ENCODE results near the gene RCBTB2.
"Not testable (repeated sequence)": the region's sequence is repeated elsewhere in the genome, so short reads cannot be mapped to it uniquely, and the experiment has no call there.

RCBTB2 gene

DNA sequence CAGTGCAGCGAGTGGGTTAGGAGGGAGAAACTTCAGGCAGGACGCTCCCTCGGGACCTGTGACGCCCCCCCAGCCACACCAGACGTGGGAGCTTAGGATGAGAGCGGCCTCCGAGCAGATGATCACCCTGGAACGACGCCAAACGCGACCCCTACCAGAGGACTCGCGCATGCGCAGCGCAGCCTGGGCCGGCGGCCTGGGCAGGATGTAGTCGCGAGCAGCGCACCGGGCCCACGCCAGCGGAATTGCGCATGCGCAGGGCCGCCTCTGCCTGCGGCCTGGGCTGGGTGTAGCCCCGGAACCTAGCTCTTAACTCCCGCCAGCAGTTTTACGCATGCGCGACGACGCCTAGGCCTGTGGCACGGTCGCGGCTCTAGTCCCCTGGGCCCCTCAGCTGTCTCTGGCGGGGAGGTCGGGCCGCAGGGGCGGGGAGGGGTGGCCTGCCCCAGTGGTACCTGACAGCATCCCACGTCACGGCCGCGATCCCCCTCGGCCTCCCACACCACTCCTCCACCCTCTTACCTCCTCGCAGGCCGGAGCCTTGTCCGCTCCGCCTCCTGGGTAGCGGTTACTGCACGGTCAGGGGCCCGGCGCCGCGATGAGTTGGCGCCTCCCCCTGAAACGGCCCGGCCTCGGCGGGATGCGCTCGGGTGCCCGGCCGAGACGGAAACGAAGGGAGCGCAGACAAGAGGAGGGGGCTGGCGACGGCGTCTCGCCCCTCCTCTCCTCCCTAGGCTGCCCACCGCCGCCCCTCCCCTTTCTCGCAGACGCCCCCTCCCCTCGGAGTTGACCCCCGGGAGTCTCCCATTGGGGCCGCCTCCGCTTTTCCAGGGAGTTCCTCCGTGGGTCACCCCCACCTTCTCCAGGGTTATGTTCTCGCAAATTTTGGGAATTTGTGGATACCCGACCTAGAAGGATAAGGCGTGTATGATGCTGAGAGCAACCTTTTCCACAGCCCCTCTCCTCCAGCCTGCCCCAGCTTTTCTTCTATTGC, at the start of gene RCBTB2:
Gene RCBTB2, minus strand, starts transcription at position 575 of the 994 bp plus-strand sequence. CDS start 11,141 bp downstream, outside the sequence.
- DNase-seq = peak; percentile 95
- in situ Hi-C loops (cut with HindIII; ENCODE audit: low pct_ligation_motif_present, low pct_unique_long_range_greater_than_20kb, low sequenced_read_pairs) = no loop called here

DNA sequence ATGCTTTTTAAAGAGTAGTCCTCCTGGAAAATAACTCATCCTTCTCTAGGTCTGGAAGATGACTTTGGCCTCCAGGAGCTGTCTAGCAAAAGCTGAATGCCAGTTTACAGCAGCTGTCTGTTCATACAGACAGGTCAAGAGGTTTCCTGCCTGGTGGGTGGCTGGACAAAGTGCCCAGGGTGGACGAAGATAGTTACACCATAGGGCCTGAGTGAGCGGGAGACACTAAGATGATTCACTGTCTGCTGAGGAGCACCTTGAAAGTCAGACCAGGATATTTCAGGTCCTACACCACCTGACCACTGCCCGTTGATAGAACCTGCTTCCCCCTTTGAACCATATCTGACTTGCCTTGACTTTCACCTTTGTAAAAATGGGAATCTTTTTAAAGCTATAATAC, 49.2 kb upstream of the RCBTB2 start:
- in situ Hi-C loops (cut with HindIII; ENCODE audit: low pct_ligation_motif_present, low pct_unique_long_range_greater_than_20kb, low sequenced_read_pairs) = no loop called here
- DNase-seq = no peak

DNA sequence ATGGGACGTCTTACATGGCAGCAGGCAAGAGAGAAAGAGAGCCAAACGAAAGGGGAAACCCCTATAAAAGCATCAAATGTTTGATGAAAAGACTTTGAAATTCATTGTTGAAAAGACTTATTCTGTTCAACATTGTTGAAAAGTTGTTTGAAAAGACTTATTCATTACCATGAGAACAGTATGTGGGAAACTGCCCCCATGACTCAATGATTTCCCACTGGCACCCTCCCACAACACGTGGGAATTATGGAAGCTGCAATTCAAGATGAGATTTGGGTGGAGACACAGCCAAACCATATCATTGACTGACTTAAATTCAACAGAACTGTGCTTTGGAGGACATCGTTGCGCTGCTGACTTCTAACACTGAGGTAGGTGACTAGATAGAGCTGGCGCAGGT, 48.0 kb upstream of the RCBTB2 start:
- in situ Hi-C loops (cut with HindIII; ENCODE audit: low pct_ligation_motif_present, low pct_unique_long_range_greater_than_20kb, low sequenced_read_pairs) = no loop called here
- DNase-seq = no peak

DNA sequence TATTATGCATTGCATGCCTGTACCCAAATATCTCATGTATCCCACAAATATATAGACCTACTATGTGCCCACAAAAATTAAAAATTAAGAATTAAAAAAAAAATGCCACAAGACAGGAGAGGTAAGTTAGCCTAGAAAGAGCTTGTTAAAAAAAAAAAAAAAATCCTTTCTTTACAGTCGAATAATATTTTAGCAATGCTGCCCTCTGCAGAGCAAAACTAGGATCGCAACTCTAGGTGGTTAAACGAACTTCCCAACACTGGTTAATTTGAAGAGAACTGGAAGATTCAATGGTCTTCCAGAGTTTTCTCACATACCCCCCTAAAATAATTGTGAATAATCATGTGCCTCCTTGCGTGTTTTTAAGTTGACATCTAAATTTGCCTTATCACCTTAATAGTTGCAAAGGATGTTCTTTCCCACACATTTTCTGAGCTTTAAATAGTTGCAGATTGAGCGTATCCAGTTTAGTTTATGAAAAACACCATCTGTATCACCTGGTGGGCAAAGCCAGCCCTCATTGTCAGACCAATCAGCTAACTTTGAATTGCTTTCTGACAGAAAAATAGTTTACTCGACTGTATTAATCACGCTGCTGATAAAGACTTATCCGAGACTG, 47.4 kb upstream of the RCBTB2 start:
- DNase-seq = peak; percentile 69
- in situ Hi-C loops (cut with HindIII; ENCODE audit: low pct_ligation_motif_present, low pct_unique_long_range_greater_than_20kb, low sequenced_read_pairs) = no loop called here

DNA sequence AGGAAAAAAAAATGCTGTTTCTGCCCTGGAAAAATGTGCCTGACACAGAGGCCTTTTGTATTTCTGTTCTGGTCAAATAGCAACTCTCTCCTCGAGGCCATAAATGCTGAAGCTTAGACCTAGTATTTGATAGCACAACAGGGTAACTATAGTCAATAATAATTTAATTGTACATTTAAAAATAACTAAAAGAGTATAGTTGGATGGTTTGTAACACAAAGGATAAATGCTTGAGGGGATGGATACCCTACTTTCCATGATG, 47.0 kb upstream of the RCBTB2 start:
- DNase-seq; in situ Hi-C loops (cut with HindIII; ENCODE audit: low pct_ligation_motif_present, low pct_unique_long_range_greater_than_20kb, low sequenced_read_pairs): not testable (repeated sequence)

DNA sequence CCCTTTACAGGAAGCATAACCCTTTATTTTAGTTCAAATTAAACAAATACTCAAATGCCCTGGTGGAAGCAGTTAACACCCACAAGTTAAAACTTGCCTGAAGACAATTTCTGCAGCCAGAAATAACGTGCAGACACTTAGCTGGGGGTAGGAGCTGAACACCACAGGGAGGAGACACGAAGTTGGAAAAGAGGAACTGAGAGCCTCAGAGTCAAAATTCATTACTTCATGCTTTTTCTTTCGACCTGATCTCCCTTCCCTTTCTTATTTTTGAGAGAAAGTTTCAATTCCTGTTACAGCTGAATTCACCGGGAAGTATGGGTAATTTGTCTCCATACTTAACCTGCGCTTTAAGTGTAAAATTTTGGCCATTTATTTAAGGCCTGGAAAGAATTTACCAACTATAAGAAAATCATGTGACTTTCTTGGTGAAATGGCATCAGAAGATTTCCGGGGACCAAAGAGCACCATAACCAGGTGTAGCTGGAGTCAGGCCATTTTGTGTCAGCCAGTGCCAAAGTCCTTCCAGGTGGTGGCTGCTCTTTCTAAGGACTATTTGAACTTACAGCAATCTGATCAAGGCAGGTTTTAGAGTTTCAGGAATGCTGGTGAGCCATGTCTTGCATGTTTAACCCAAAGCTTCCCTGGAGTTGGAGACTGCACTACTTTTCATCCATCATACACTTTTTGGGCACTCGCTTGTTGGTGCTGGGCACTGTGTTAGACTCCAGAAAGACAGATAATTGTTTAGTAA, 46.5 kb upstream of the RCBTB2 start:
- no peak for DNase-seq
- in situ Hi-C loops (cut with HindIII; ENCODE audit: low pct_ligation_motif_present, low pct_unique_long_range_greater_than_20kb, low sequenced_read_pairs) = no loop called here

DNA sequence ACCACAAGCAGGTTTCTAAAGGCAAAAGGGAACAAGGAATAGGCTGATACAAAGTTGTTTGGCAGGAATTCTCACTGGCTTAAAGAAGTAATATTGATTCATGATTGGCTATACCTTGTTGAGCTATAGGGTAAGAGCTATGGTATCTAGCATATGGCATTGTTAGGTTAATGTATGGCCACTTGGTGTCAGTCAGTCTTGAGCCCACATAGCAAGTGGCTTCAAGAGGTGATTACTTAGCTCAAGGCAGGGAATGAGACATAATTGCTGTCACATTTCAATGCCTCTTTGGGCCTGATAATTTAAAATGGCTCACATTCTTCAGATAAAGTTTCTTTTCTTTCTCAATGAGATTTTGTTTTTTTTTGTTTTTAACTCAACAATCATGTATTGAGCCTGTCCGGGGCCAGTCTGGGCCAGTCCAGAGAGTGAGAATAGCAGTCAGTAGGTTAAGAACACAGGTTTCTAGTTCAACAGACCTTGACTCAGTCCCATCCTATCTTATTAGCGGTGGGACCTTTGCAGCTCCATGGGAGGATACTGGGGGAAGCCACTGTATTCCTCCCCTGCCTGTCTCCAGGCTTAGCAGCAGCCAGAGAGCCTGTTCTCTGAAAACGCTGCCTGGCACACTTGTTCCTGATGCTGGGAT, 45.8 kb upstream of the RCBTB2 start:
- DNase-seq = no peak
- in situ Hi-C loops (cut with HindIII; ENCODE audit: low pct_ligation_motif_present, low pct_unique_long_range_greater_than_20kb, low sequenced_read_pairs) = no loop called here

DNA sequence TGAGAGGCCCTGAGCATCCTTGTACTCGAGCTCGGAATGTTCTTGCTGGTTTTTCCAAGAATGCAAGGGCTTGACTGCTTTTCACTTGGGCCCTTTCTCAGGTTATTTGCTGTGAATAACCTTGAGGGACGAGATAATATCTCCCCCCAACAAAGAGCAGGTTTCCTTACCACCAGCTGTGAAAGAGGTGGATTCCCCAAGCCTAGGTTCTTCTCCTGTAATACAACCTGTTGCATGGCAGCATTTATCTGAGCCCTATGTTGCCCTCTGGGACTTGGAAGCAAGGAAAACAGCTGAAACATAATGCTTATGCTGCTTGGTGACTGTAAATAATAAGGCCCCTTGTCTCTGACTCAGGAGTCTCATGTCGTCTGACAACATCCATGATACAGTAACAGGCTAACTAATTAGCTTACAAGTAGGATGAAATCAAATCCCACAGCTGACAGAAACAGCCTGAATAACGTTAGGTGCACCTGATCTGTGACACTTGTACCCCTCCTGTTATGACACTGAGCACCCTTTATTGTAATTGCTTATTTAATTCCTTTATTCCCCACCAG, 43.6 kb upstream of the RCBTB2 start:
- no peak for DNase-seq

DNA sequence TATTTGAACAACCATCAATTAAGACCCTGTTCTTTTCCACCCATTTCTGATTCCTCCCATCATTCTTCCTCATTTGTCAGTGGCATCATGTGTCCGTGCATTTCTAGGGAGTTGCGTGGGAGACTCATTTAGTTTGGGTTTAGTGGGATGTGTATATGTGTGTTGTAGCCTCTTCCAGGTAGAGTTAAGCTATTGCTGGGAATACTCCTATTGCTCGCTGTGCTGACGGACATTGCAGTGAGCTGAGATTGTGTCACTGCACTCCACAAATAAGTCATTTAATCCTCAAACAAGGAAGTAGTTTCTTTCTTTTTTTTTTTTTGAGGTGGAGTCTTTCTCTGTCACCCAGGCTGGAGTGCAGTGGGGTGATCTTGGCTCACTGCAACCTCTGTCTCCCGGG, 42.2 kb upstream of the RCBTB2 start:
- in situ Hi-C loops (cut with HindIII; ENCODE audit: low pct_ligation_motif_present, low pct_unique_long_range_greater_than_20kb, low sequenced_read_pairs) = no loop called here
- no peak for DNase-seq

More for the DNA sequence above, 43.6 kb upstream of the RCBTB2 start:
- in situ Hi-C loops (cut with HindIII; ENCODE audit: low pct_ligation_motif_present, low pct_unique_long_range_greater_than_20kb, low sequenced_read_pairs) = no loop called here

DNA sequence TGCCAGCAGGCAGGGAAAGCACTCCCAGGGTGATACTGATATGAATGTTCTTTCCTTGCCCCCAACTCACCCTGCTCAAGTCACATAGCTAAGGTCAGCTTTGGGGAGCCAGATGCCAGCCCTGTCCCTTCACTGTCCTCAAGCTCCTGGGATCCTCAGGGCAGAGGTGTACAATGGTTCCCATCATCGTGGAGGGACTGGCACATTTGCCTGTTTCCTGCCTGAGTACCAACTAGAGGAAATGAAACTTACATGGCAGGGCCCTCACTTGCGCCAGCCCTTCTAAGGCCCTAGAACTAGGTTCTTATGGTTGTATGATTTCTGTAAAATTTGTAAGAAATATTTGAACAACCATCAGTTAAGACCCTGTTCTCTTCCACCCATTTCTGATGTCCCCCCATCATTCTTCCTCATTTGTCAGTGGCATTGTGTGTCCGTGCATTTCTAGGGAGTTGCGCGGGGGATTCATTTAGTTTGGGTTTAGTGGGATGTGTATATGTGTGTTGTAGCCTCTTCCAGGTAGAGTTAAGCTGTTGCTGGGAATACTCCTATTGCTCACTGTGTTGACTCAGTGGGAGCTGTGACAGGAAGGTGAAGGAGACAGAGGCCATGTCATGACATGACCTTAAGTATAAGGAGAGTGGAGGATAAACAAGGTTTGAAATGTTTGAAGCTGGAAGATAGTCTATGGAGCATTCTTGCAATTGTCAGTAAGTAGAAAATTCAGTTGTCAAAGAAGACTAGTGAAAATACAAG, 41.3 kb upstream of the RCBTB2 start:
- in situ Hi-C loops (cut with HindIII; ENCODE audit: low pct_ligation_motif_present, low pct_unique_long_range_greater_than_20kb, low sequenced_read_pairs) = no loop called here
- DNase-seq = no peak

DNA sequence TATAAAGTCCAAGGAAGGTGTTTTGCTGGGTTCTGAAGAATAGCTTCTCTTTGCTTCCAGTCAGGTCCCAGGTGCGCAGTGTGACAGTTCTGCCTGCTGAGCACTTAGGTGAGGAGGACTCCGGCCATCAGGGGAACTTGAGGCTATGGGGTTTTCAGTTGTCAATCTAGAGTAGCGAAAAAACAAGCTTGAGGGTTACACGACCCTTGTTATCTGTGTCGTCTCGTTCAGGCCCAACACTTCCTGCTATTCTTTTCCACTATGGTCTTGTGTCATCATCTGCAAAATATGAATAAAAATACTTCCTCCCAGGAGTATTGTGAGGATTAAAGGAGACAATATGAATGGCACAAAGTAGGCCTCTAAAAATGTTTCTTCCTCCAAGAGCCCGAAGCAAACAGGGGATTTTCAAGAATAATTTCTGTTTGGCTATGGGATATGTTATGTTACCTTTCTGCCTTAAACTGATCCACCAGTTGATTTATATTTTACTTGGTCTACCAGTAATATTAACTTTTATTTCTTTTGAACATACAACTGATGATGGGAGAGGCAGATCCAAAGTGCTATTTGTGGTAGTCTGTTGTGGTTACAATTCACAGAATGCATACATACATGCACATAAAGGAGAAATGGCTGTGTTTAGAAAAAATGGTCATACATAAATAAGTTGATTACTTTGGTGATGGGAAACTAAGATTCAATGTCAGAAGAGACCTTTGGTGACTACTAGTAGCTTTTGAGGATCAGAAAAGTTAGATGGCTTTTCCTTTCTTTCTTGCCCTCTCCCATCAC, 40.5 kb upstream of the RCBTB2 start:
- in situ Hi-C loops (cut with HindIII; ENCODE audit: low pct_ligation_motif_present, low pct_unique_long_range_greater_than_20kb, low sequenced_read_pairs) = no loop called here
- no peak for DNase-seq

DNA sequence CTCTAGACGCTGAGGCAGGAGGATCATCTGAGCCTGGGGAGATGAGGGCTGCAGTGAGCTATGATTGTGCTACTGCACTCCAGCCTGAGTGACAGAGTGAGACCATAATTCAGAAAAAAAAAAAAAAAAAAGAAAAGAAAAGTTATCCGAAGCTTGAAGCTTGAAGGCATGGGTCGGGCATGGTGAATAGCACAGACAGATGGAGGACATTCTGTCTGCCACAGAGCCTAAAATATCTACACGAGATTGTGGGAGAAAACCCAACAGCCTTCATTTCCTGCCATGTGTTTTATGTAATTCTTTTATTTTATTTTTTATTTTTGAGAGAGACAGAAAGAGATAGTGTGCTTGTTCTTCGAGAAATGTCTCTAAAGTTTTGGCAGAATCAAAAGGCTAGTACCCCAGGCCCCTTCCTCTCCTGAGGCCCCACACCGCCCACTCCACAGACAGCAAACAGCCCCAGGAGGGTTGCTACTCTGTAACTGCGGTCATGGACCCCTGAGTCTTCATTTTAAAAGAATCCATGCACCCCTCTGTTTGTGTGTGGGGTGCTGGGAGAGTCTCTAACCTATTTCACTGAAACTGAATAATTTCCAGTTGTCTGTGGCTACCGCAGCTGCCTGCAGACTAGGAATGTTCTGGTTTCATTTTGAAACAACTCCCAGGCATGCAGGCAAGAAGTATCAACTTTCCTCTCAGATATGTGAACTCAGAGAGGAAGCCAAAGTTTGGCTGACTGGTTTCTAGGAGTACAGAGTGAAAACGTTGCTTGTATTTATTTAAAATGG, 38.4 kb upstream of the RCBTB2 start:
- in situ Hi-C loops (cut with HindIII; ENCODE audit: low pct_ligation_motif_present, low pct_unique_long_range_greater_than_20kb, low sequenced_read_pairs) = no loop called here
- DNase-seq = no peak

DNA sequence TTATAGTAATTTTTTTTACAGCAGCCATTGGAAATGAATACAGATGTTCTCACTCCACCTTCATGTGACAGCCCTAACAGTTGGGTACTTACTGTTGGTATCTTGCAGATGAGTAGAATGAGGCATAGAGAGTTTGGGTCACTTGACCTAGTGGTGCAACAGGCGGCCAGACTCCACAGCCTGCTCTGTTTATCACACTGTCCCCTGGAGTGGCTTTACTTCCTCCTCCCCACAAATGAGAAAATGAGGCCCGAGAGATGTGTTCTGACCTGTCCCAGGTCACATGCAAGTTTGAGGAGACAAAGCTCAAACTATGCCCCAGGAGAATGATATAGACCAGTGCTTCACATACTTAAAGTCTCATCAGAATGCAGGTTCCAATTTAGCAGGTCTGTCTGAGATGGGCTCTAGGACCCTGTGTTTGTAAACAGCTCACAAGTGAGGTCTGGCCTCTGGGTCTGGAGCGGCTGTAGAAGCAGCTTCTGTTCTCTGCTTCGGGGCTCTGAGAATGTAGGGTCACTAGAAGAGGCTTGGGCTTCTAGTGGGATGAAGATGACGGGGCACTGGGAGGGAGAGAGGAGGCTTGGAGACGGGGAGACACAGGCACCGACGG, 37.4 kb upstream of the RCBTB2 start:
- no peak for DNase-seq
- in situ Hi-C loops (cut with HindIII; ENCODE audit: low pct_ligation_motif_present, low pct_unique_long_range_greater_than_20kb, low sequenced_read_pairs) = no loop called here

DNA sequence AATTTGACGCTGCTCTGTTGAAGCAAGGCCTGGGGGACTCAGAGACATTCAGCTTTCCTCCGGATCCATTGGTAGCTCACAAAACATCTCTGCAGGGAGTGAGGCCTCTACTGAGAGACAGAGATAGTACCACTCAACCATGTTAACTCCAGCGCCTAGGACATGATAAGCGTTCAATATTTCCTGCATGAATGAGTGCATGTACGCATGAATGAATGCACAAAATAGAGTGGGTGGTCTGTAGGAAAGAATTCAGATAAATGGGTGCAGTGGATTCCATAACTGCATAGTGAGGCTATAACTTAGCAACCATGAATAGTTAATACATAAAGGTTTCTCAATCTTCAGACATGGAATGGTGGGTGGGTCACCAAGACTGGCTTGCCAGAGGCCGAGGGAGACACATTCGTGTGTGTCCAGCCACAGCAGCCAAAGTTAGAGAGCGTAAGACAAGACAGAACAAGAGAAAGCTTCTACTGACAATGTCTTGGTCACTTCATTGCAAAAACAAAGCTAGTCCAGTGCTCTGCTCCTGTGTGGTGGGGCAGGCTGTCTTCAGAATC, 36.3 kb upstream of the RCBTB2 start:
- no peak for DNase-seq
- in situ Hi-C loops (cut with HindIII; ENCODE audit: low pct_ligation_motif_present, low pct_unique_long_range_greater_than_20kb, low sequenced_read_pairs) = no loop called here

DNA sequence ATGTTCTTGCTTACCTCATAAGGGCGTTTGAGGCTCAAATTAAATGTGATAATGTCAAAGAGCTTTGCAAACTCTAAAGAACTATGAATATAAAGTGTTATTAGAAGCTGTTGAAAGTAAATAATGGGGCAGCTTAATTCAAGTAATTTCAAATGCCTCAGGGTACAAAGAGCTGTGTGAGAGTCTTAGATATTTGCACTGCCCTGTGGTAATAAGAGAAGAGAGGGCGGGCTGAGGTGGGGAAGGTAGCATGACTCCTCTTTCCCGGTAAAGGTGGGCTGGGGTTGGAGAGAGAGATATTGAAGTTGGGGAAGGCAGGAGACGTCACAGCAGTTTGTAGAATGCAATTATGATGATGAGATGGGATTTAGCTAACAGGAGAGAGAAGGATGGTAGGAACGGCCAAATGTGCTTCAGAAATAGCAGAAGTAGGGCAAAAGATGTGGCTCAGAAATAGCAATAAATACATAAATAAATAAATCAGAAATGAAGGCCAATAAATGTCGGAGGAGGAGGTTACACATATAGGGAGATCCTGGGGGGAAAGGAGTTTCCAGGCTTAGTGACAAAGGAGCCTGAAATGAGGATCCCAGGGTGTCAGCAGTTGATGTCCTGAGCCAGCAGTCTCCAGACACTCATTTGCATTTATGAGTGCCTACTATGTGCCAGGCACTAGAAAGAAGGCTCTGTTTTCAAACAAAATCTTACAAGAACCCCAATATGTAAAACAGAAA, 35.7 kb upstream of the RCBTB2 start:
- in situ Hi-C loops (cut with HindIII; ENCODE audit: low pct_ligation_motif_present, low pct_unique_long_range_greater_than_20kb, low sequenced_read_pairs) = no loop called here
- DNase-seq = no peak
